ENCODE data around the gene FBXL7.

The FBXL7 gene

GRCh38 chr5:15682122-15682521 lies 182.1 kb downstream of the FBXL7 start:
- DNase-seq = no peak

GRCh38 chr5:15682566-15682965 lies 182.6 kb downstream of the FBXL7 start:
- no peak for DNase-seq

GRCh38 chr5:15683332-15683731 lies 183.4 kb downstream of the FBXL7 start:
- DNase-seq = no peak

GRCh38 chr5:15687401-15687800 lies 187.4 kb downstream of the FBXL7 start:
- no peak for DNase-seq

- no peak for DNase-seq
These were observed 189.9 kb downstream of the FBXL7 start for GRCh38 chr5:15689836-15690235.

GRCh38 chr5:15690611-15691010 lies 190.6 kb downstream of the FBXL7 start:
- DNase-seq = no peak

GRCh38 chr5:15691521-15691920 lies 191.5 kb downstream of the FBXL7 start:
- no peak for DNase-seq

- DNase-seq = no peak
These were observed 192.9 kb downstream of the FBXL7 start for GRCh38 chr5:15692706-15693381.

- DNase-seq = no peak
These were observed 193.4 kb downstream of the FBXL7 start for GRCh38 chr5:15693382-15693728.

- no peak for DNase-seq
These were observed 194.0 kb downstream of the FBXL7 start for GRCh38 chr5:15693933-15694332.

- DNase-seq = no peak
These were observed 194.8 kb downstream of the FBXL7 start for GRCh38 chr5:15694696-15695214.

GRCh38 chr5:15695215-15695731 lies 195.3 kb downstream of the FBXL7 start:
- DNase-seq = no peak

GRCh38 chr5:15700373-15700772 lies 200.4 kb downstream of the FBXL7 start:
- DNase-seq = no peak

GRCh38 chr5:15702102-15702501 lies 202.1 kb downstream of the FBXL7 start:
- no peak for DNase-seq

GRCh38 chr5:15703901-15704300 lies 203.9 kb downstream of the FBXL7 start:
- DNase-seq = no peak

- no peak for DNase-seq
These were observed 204.5 kb downstream of the FBXL7 start for GRCh38 chr5:15704397-15704947.

GRCh38 chr5:15707631-15708030 lies 207.7 kb downstream of the FBXL7 start:
- DNase-seq = no peak

- DNase-seq = no peak
These were observed 211.9 kb downstream of the FBXL7 start for GRCh38 chr5:15711892-15712291.

GRCh38 chr5:15715535-15715934 lies 215.6 kb downstream of the FBXL7 start:
- DNase-seq = no peak

GRCh38 chr5:15715967-15716366 lies 216.0 kb downstream of the FBXL7 start:
- no peak for DNase-seq

- DNase-seq = no peak
These were observed 217.0 kb downstream of the FBXL7 start for GRCh38 chr5:15717001-15717400.

GRCh38 chr5:15718421-15719179 lies 218.6 kb downstream of the FBXL7 start:
- no peak for DNase-seq

- DNase-seq = no peak
These were observed 219.8 kb downstream of the FBXL7 start for GRCh38 chr5:15719784-15720183.

- DNase-seq = no peak
These were observed 220.5 kb downstream of the FBXL7 start for GRCh38 chr5:15720515-15720914.

Data from activated CD4-positive, alpha-beta T cell treated with anti-CD3 and anti-CD28 coated beads for 4 hours (primary cell).